Right atrium auricular region (tissue), 2 donors: ENCODE data around the gene DOCK1. TPM values are rescaled to one million over a fixed set of nuclear protein-coding genes. Genes with fewer than 3 reads are reported as not detected.

ENCODE experiments used
- DNase-seq: peaks from one replicate; pipeline ENCODE4 v3.0.0-alpha.2; 2019; ENCODE audit warnings: low spot score
- H3K27ac ChIP-seq, 2 donors: fragments of 200-600 bp; sonication (generic); 1 replicate in 1 of 2; 2 replicates in 1 of 2; pipeline ENCODE4 v1.5.1; 2016 to 2019
- H3K27me3 ChIP-seq, 2 donors: fragments of 200-600 bp; sonication (generic); one replicate each; pipeline versions ENCODE4 v1.5.1 to v1.6.0; 2017 to 2019
- H3K36me3 ChIP-seq: fragments of 200-600 bp; sonication (generic); one replicate; pipeline ENCODE4 v1.5.1; 2016
- H3K4me1 ChIP-seq, 2 donors: fragments of 200-600 bp; sonication (generic); one replicate each; pipeline versions ENCODE4 v1.5.1 to v1.6.0; 2017 to 2019
- H3K4me3 ChIP-seq, 2 donors: fragments of 200-600 bp; sonication (generic); 1 replicate in 1 of 2; 2 replicates in 1 of 2; pipeline ENCODE4 v1.5.1; 2017 to 2019; ENCODE audit warnings: mild to moderate bottlenecking in 1 of 2, moderate library complexity in 1 of 2
- H3K9me3 ChIP-seq, 2 donors: fragments of 200-600 bp; sonication (generic); one replicate each; pipeline ENCODE4 v1.5.1; 2019
- total RNA-seq, 2 donors: library from RNA; depleted of rRNA; stranded (reverse); fragments of >200 nt; gene quantifications; one replicate each; pipeline ENCODE4 v1.1.0, GENCODE V29; 2016
- TF ChIP-seq, protein P1 (sequence below), 2 donors: fragments of 200-600 bp; sonication (generic); IDR thresholded peaks; one replicate each; pipeline ENCODE4 v1.5.1; 2019; ENCODE audit warnings: antibody characterized with exemption in 2 of 2

The DOCK1 gene
- total RNA-seq, 2 donors from 2014 or later, result 13.0 to 16.8 TPM

DNA sequence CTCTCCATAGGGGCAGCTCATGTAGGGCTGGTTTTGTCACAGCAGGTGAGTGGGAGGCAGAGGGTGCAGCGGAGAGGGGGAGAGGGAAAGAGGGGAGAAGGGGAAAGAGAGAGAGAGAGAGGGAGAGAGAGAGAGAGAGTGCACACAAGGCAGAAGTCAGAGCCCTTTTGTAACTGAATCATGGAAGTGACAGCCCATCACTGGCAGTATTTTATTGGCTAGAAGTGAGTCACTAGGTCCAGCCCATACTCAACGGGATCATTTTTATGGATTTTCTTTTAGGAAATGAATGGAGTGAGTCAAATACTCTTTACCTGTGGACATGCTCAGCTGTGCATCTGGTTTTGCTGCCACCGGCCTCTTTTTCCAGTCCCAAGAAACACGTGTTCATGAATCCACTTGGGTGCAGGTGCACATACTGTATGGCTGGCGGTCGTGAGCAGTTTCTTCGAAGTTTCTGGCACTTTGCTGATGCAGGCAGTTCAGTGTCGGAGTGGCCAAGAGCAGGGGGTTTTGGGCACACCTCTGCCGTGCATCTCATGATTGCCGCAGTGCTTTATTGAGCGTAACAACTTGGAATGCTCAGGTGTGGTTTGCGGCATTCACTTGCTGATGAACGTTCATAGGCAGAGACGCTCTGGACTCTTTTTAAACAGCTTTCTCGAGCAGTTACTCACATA lies 40.3 kb downstream of the DOCK1 start:
- H3K4me1 ChIP-seq, result no peaks in the 10 kb centered on the region
- no peak overlapping the region for H3K27ac ChIP-seq
- H3K27me3 ChIP-seq, result no peaks in the 10 kb centered on the region
- H3K4me3 ChIP-seq, result no peak overlapping the region
- no peak for DNase-seq
- no peaks in the 10 kb centered on the region for H3K36me3 ChIP-seq
- TF ChIP-seq, protein P1, sequence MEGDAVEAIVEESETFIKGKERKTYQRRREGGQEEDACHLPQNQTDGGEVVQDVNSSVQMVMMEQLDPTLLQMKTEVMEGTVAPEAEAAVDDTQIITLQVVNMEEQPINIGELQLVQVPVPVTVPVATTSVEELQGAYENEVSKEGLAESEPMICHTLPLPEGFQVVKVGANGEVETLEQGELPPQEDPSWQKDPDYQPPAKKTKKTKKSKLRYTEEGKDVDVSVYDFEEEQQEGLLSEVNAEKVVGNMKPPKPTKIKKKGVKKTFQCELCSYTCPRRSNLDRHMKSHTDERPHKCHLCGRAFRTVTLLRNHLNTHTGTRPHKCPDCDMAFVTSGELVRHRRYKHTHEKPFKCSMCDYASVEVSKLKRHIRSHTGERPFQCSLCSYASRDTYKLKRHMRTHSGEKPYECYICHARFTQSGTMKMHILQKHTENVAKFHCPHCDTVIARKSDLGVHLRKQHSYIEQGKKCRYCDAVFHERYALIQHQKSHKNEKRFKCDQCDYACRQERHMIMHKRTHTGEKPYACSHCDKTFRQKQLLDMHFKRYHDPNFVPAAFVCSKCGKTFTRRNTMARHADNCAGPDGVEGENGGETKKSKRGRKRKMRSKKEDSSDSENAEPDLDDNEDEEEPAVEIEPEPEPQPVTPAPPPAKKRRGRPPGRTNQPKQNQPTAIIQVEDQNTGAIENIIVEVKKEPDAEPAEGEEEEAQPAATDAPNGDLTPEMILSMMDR (IDR thresholded peaks at IDR 0.05), result no peak
- H3K9me3 ChIP-seq, result no peaks in the 10 kb centered on the region

DNA sequence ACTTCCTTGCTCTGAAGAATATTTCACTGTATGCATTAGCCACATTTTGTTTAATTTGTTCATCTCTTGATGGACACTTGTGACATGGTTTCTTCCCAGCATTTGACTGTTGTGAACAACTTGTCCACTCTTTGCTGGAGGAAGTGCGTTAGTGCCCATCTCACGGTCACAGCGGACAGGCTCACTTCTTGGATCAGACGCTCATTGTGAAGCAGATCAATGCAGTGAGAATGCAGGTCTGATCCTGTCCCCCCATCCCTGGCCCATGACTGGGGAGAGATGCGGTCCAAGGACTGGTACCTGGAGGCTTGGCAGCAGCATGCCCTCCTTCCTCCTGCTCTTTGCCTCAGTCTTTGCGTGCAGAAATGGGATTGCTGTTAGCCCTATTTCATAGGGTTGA lies 41.5 kb downstream of the DOCK1 start:
- Histone ChIP-seq H3K4me1 (no peaks in the 10 kb centered on the region), H3K4me3 (no peak overlapping the region), H3K27me3 (no peaks in the 10 kb centered on the region), H3K27ac (no peak overlapping the region), H3K36me3 (no peaks in the 10 kb centered on the region), H3K9me3 (no peaks in the 10 kb centered on the region)
- no peak for DNase-seq
- TF ChIP-seq, protein P1 (IDR thresholded peaks at IDR 0.05), result no peak

DNA sequence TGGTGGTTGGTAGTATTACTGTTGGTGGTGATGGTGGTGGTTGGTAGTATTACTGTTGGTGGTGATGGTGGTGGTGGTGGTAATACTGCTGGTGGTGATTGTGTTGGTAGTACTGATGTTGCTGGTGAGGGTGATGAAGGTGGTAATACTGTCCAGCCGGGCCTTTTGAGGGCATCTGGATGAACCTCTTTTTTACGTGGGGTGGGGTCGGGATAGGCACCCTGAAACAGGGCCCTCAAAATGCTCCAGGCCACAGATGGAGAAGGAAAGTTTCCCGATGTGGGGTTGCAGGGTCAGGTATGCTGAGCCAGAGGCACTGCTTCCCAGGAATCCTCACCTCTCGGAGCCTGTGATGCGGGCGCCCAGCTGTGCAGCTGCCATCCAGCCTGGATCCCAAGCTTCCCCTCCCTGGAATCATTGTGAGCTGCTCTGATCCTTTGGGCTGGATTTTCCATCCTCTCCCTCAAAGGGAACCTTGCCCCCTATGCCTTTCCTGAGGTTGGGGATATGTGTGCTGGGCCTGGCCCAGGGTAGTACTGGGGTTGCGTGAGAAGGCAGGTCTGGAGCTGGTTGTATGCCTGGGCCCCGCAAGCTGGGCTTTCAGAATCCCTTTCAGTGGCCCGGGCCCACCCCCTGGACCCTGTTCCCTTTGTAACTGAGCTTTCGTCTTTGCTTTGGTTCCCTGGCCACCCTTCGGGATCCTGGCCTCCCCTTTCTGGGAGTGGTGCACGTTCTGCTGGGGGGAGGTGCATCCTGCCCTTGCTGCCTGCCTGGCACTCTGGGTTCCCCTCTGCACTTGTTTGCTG lies 43.3 kb downstream of the DOCK1 start:
- no peaks in the 10 kb centered on the region for H3K9me3 ChIP-seq
- no peak overlapping the region for H3K27ac ChIP-seq
- no peaks in the 10 kb centered on the region for H3K4me1 ChIP-seq
- no peaks in the 10 kb centered on the region for H3K27me3 ChIP-seq
- TF ChIP-seq, protein P1 (IDR thresholded peaks at IDR 0.05), result no peak
- no peaks in the 10 kb centered on the region for H3K36me3 ChIP-seq
- no peak overlapping the region for H3K4me3 ChIP-seq
- DNase-seq, result no peak

DNA sequence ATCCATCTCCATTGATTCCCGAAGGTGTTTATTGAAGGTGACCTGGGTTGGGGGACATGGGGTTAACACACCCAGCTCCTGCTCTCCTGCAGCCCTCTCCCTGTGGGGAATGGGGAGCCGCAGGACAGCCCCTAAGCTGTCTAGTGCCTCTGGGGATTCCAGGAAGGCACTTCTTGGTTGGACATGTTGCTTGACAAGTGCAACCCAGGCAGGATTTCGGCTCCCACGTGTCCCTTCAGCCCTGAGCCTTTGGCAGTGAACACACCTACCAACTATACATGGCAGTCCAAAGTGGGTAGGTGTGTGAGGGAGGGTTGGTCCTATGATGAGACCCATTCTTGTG lies 43.9 kb downstream of the DOCK1 start:
- no peaks in the 10 kb centered on the region for H3K27me3 ChIP-seq
- no peaks in the 10 kb centered on the region for H3K4me1 ChIP-seq
- no peaks in the 10 kb centered on the region for H3K9me3 ChIP-seq
- DNase-seq, result no peak
- TF ChIP-seq, protein P1 (IDR thresholded peaks at IDR 0.05), result no peak
- H3K27ac ChIP-seq, result no peak overlapping the region
- H3K4me3 ChIP-seq, result no peak overlapping the region
- H3K36me3 ChIP-seq, result no peaks in the 10 kb centered on the region

DNA sequence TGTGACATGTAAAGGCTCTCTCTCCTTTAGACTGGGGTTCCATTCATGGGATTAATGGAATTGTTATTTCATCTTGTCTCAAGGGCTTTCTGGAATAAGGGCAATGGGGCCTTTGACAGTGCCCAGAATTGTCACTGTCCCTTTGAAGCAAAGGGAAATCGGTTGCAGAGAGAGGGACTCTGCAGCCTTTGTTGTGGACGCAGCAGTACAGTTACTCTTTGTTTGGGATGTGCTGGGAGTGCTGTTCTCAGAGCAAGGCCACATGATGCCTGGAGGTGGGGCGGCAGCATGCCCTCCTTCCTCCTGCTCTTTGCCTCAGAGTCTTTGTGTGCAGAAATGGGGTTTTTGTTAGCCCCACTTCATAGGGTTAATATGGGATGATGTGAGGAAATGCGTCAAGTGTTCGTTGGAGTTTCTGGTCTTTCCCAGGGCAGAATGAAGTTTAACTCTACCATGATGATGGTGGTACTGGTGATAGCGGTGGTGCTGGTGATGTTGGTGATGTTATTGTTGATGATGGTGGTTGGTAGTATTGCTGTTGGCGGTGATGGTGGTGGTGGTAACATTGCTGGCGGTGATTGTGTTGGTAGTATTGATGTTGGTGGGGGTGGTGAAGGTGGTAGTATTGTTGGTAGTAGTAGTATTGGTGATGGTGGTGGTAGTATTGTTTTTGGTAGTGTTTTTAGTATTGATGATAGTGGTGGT lies 45.3 kb downstream of the DOCK1 start:
- no peaks in the 10 kb centered on the region for H3K36me3 ChIP-seq
- TF ChIP-seq, protein P1 (IDR thresholded peaks at IDR 0.05), result no peak

More for the DNA sequence above, 45.3 kb downstream of the DOCK1 start:
- Histone ChIP-seq H3K4me1 (no peaks in the 10 kb centered on the region), H3K9me3 (no peaks in the 10 kb centered on the region), H3K4me3 (no peak overlapping the region), H3K27ac (no peak overlapping the region), H3K27me3 (no peaks in the 10 kb centered on the region)
- DNase-seq, result no peak
